HL-60 (cell line): ENCODE data around the gene ERGIC3.

Experiments
- DNase-seq, 2 experiments: peaks; one replicate each; pipeline ENCODE4 v3.0.0-alpha.2; 2010 to 2020; ENCODE audit warnings: low read depth in 1 of 2, low spot score in 1 of 2
- H3K27ac ChIP-seq: fragments of 250-450 bp; sonication (Bioruptor Pico); replicated peaks from 2 replicates; pipeline ENCODE4 v1.5.1; 2020; ENCODE audit warnings: mild to moderate bottlenecking, moderate library complexity
- H3K27me3 ChIP-seq: fragments of 250-450 bp; sonication (Bioruptor Pico); 2 replicates; pipeline ENCODE4 v1.5.1; 2021; ENCODE audit warnings: mild to moderate bottlenecking, moderate library complexity; ENCODE audit not compliant: insufficient read depth, poor library complexity, severe bottlenecking
- H3K4me3 ChIP-seq: replicated peaks from 2 replicates; pipeline ENCODE4 v1.5.1; 2011; ENCODE audit warnings: mild to moderate bottlenecking, control low read depth, low read length; ENCODE audit not compliant: insufficient read depth
- CTCF ChIP-seq: IDR thresholded peaks from one replicate; pipeline ENCODE4 v1.5.1; 2011; ENCODE audit warnings: low read length, control low read depth, inconsistent platforms; ENCODE audit not compliant: insufficient read depth
- GABPA ChIP-seq: IDR thresholded peaks from 2 replicates; pipeline ENCODE4 v1.6.1; 2012; ENCODE audit warnings: low read depth
- POLR2AphosphoS5 ChIP-seq: IDR thresholded peaks from 2 replicates; pipeline ENCODE4 v1.6.1; 2012; ENCODE audit warnings: low read depth
- REST ChIP-seq: IDR thresholded peaks from 2 replicates; pipeline ENCODE4 v1.6.1; 2012; ENCODE audit warnings: low read depth; ENCODE audit not compliant: insufficient replicate concordance
- SPI1 ChIP-seq: IDR thresholded peaks from 2 replicates; pipeline ENCODE4 v1.6.1; 2012; ENCODE audit warnings: low read depth, mild to moderate bottlenecking, borderline replicate concordance

Gene ERGIC3

GRCh38 chr20:35503281-35503680, 38.6 kb upstream of the ERGIC3 start:
- Histone ChIP-seq H3K4me3 (no peak overlapping the region), H3K27me3 (no peaks in the 10 kb centered on the region), H3K27ac (no peak overlapping the region)
- DNase-seq: no peak
- TF ChIP-seq CTCF (no peak), GABPA (no peak), SPI1 (no peak), POLR2AphosphoS5 (no peak), REST (no peak)

- Histone ChIP-seq H3K27me3 (no peaks in the 10 kb centered on the region), H3K4me3 (no peak overlapping the region), H3K27ac (no peak overlapping the region)
- TF ChIP-seq REST: no peak
- TF ChIP-seq POLR2AphosphoS5: no peak
- no peak for TF ChIP-seq GABPA
- no peak for TF ChIP-seq SPI1
- no peak for TF ChIP-seq CTCF
- no peak for DNase-seq
Observed at GRCh38 chr20:35503841-35504561, 37.9 kb upstream of the ERGIC3 start.

GRCh38 chr20:35504751-35505150, 37.1 kb upstream of the ERGIC3 start:
- no peak overlapping the region for H3K4me3 ChIP-seq
- TF ChIP-seq REST: no peak
- no peak for TF ChIP-seq SPI1
- TF ChIP-seq GABPA: no peak
- TF ChIP-seq POLR2AphosphoS5: no peak
- no peak for TF ChIP-seq CTCF
- no peak for DNase-seq
- H3K27ac ChIP-seq: no peak overlapping the region
- no peaks in the 10 kb centered on the region for H3K27me3 ChIP-seq
